ENCODE data around the gene POLA1.

The POLA1 gene

GRCh38 chrX:24692305-24692704, 1.4 kb upstream of the POLA1 start:
- DNase-seq = no peak

GRCh38 chrX:24694825-24695224, 1.1 kb downstream of the POLA1 start:
- DNase-seq = no peak

- DNase-seq = no peak
These were observed 2.6 kb downstream of the POLA1 start for GRCh38 chrX:24696294-24696693.

- no peak for DNase-seq
These were observed 8.9 kb downstream of the POLA1 start for GRCh38 chrX:24702362-24703184.

GRCh38 chrX:24703185-24703494, 9.4 kb downstream of the POLA1 start:
- no peak for DNase-seq

GRCh38 chrX:24718771-24719170, 25.1 kb downstream of the POLA1 start:
- DNase-seq = no peak

GRCh38 chrX:24720036-24720435, 26.3 kb downstream of the POLA1 start:
- DNase-seq = no peak

- no peak for DNase-seq
These were observed 34.8 kb downstream of the POLA1 start for GRCh38 chrX:24728530-24728929.

- DNase-seq = no peak
These were observed 39.2 kb downstream of the POLA1 start for GRCh38 chrX:24732766-24733500.

GRCh38 chrX:24741330-24741729, 47.6 kb downstream of the POLA1 start:
- DNase-seq = no peak

GRCh38 chrX:24748196-24748595, 54.5 kb downstream of the POLA1 start:
- DNase-seq = no peak

- no peak for DNase-seq
These were observed 66.1 kb downstream of the POLA1 start for GRCh38 chrX:24759786-24760185.

GRCh38 chrX:24760363-24761000, 66.8 kb downstream of the POLA1 start:
- DNase-seq = no peak

GRCh38 chrX:24761306-24761705, 67.6 kb downstream of the POLA1 start:
- DNase-seq = no peak

GRCh38 chrX:24763989-24764388, 70.3 kb downstream of the POLA1 start:
- no peak for DNase-seq

GRCh38 chrX:24767557-24767956, 73.8 kb downstream of the POLA1 start:
- DNase-seq = no peak

- no peak for DNase-seq
These were observed 74.8 kb downstream of the POLA1 start for GRCh38 chrX:24768556-24768955.

GRCh38 chrX:24774650-24775049, 80.9 kb downstream of the POLA1 start:
- DNase-seq = no peak

- no peak for DNase-seq
These were observed 82.2 kb downstream of the POLA1 start for GRCh38 chrX:24775891-24776290.

GRCh38 chrX:24777660-24778059, 83.9 kb downstream of the POLA1 start:
- no peak for DNase-seq

GRCh38 chrX:24782011-24782410, 88.3 kb downstream of the POLA1 start:
- no peak for DNase-seq

- no peak for DNase-seq
These were observed 95.3 kb downstream of the POLA1 start for GRCh38 chrX:24789047-24789446.

- no peak for DNase-seq
These were observed 96.4 kb downstream of the POLA1 start for GRCh38 chrX:24790166-24790565.

GRCh38 chrX:24796204-24796603, 102.5 kb downstream of the POLA1 start:
- no peak for DNase-seq

Data from GDM1 (cell line).